ENCODE measurements around the gene ZNF705A.
A peak's percentile ranks its signal among the peaks of the same experiment; 100 is the strongest.
"Not testable (repeated sequence)": the region's sequence is repeated elsewhere in the genome, so short reads cannot be mapped to it uniquely, and the experiment has no call there.

The ZNF705A gene

DNA sequence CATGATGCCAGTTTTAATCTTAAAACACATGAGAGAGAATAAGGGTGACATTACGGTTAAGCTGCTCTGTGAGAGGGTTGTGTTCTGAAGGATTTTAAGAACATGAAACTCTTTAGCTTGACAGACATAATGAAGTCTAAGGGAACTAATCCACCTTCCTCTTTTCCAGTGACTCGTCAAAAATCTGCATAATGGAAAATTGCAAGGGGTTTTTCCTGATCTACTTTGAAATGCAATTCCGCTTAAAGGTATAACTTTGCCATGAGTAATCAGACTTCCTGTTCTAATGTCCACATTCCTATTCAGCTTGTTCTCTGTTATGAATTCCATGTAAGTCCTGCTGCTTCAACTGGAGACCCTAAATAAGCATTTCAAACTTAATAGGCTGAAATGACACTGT is at the start of gene ZNF705A:
Gene ZNF705A (plus strand): TSS at position 171 of the 400 bp plus-strand sequence. CDS start 15,611 bp downstream, outside the sequence.
- no peak for DNase-seq (ENCODE audit: low spot score)

DNA sequence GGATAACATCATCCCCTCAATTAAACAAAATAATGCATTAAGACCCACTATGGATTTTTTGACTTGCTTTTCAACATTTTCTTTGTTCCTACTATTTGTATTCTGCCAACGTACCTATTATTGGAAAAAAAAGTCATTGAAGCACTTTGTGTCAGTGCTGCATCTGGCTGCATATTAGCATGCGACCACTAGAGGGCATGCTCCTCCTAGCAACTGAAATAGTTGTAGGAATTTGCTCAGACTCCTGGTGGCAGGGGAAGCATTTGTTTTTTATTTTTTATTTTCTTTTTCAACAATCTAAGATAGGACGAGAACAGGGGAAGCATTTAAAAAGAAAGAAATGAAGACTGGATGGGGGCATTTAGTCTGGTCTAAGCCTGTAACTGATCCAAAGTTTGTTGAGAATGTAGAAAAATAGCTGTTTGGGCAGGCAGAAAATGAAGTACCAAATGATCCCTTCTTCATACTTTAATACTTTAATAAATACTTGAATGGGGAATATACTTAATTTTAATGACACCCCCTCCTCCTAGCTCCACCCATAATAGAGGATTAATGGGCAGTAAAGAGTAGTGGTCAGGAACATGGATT is 47.9 kb upstream of the ZNF705A start:
- peak; percentile 71 for DNase-seq (ENCODE audit: low spot score)

DNA sequence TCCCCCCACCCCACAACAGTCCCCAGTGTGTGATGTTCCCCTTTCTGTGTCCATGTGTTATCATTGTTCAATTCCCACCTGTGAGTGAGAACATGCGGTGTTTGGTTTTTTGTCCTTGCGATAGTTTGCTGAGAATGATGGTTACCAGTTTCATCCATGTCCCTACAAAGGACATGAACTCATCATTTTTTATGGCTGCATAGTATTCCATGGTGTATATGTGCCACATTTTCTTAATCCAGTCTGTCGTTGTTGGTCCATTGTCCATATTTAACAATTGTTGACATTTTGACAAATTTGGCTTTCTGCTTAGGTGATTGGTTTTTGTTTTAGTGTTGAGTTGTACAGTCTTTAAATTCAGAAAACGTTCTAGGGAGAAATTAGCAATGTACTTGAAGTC is 43.7 kb upstream of the ZNF705A start:
- not testable (repeated sequence) for DNase-seq (ENCODE audit: low spot score)

DNA sequence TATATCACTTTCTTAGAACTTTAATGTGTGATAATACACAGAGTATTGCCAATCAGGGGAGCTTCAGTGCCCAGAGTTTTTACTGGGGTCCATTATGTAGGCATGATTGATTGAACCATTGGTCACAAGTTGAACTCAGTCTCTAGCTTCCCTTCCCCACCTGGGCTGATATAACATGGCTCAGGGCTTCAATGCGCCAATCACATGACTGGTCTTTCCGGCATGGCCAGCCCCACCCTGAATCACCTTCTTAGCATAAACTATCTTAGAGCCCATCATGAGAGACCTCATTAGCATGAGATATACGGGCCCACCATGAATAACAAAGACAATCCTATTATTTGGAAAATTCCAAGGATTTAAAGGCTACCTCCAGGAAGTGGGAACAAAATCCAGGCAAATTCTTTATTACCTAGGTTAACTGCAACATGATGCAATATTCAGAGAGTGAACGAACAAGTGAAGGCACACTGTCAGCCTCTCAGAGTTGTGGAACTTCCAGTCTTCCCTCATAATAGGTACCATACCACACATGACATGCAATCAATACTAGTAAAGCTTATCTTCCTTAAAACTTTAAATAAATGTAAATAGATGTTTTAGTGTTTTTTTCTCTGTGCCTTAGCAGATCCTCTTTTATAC is 36.6 kb upstream of the ZNF705A start:
- DNase-seq (ENCODE audit: low spot score) = no peak

DNA sequence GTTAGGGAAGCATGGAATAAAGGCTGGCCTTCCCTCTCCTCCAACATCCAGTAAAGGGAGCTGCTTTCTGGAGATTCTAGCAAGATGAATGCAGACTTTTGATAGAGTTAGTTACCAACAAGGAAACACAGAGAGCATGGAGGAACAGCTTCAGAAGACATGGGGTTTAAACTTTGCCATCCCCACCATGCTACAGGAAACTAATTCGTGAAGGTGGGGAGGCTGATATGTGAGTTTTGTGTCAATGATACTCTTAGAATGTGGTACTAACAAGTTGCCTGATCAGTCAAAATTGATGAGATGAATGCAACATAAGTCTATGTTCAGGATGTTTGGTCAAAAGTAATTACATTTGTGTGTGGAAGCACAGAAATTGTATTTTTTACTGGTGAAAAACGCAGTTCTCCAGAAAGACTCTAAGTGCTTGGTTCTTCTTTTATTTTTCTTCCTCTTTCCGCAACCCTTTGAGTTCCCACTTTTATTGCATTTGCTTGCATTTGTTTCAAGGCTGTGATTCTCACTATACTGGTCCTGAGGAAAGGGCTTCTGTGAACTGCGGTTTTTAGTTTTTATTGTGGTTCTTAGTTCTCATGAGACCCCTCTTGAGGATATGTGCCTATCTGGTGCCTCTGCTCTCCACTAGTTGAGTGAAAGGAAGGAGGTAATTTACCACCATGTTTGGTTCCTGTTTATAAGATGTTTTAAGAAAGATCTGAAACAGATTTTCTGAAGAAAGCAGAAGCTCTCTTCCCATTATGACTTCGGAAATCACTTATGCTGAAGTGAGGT is 33.5 kb upstream of the ZNF705A start, which contains the start of gene CLEC4A:
Gene CLEC4A (plus strand): TSS at position 494 of the 789 bp plus-strand sequence. CDS start 262 bp downstream, at position 756.
- no peak for DNase-seq (ENCODE audit: low spot score)

DNA sequence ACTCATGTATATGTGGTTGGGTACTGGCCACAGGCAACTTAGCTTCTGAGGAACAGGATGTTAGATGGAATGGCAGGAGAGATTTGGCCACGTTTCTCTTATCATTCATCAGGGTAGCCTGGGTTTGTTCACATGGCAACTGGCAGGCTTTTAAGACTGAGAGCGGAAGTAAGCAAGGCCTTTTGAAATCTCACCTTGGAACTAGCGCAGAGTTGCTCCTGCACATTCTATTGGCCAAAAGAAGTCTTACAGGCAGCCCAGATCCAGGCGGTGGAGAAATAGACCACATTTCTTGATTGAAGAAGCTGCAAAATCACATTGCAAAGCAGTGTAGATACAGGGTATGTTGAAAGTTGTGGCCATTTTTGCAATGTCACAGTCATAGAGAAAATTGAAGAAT is 29.7 kb upstream of the ZNF705A start:
- DNase-seq (ENCODE audit: low spot score) = peak; percentile 1

DNA sequence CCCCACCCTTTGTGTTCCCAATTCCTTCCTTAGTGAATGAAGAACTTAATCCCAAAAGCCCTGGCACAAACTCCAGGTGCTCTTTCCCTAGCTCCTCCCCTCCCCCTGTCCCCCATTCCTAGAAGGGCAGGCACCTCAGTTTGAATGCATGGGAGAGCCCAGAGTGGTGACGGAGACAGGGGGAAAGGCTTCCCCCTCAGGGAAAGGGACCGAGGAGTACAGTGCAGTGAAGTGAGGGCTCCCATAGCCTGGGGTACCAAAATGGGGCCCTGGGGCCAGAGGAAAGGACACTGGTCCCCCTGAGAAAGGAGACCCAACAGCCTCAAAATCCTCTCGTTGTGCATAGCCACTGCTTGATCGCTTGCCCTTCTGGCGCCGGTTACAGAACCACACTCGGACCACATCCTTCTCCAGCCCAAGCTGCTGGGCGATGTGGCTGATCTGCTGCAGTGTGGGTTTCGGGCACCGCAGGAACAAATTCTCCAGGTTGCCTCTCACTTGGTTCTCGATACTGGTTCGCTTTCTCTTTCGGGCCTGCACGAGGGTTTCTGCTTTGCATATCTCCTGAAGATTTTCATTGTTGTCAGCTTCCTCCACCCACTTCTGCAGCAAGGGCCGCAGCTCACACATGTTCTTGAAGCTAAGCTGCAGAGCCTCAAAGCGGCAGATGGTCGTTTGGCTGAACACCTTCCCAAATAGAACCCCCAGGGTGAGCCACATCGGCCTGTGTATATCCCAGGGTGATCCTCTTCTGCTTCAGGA is 23.0 kb upstream of the ZNF705A start:
- not testable (repeated sequence) for DNase-seq (ENCODE audit: low spot score)

DNA sequence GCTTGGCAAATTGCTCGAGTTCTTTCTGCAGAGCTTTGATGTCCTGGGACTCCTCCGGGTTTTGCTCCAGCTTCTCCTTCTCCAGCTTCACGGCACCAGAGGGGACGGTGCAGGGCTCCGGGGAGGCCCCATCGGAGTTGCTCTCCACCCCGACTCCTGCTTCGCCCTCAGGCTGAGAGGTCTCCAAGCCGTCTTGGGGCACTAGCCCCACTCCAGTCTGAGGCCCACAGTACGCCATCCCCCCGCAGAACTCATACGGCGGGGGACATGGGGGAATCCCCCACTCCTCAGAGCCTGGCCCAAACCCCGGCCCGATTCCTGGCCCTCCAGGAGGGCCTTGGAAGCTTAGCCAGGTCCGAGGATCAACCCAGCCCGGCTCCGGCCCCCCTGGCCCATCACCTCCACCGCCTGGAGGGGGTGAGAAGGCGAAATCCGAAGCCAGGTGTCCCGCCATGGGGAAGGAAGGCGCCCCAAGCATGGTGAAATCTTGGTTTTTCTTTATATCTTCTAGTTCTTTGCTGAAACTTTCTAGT is 22.4 kb upstream of the ZNF705A start:
- not testable (repeated sequence) for DNase-seq (ENCODE audit: low spot score)

DNA sequence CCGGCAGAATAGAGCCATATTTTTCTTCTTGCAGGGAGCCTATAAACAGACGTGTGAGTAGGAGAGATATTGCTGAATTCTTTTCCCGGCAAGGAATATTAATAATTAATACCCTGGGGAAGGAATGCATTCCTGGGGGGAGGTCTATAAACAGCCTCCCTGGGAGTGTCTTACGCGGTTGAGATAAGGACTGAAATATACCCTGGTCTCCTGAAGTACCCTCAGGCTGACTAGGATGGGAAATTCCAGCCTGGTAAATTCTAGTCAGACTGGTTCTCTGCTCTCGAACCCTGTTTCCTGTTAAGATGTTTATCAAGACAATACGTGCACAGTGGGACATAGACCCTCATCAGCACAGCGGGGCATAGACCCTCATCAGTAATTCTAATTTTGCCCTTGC is 15.2 kb upstream of the ZNF705A start:
- not testable (repeated sequence) for DNase-seq (ENCODE audit: low spot score)

DNA sequence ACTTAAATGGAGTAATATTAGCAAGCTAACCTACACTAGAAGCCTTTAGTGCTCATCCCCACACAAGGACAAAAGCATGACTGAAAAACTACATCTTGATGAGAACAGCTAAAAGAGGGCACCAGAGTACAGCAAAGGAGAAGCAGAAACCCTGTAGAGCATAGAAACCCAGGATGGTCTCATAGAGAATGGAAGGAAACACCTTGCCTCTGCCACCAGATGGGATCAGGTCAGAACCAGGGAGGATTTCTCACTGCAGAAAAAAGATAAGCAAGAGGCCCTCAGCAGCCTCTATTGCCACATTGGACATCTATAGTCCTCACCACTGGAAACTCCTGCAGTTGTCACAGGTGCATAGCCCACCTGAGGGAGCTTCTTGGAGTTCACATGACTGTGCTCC is 13.6 kb upstream of the ZNF705A start:
- DNase-seq (ENCODE audit: low spot score) = no peak

DNA sequence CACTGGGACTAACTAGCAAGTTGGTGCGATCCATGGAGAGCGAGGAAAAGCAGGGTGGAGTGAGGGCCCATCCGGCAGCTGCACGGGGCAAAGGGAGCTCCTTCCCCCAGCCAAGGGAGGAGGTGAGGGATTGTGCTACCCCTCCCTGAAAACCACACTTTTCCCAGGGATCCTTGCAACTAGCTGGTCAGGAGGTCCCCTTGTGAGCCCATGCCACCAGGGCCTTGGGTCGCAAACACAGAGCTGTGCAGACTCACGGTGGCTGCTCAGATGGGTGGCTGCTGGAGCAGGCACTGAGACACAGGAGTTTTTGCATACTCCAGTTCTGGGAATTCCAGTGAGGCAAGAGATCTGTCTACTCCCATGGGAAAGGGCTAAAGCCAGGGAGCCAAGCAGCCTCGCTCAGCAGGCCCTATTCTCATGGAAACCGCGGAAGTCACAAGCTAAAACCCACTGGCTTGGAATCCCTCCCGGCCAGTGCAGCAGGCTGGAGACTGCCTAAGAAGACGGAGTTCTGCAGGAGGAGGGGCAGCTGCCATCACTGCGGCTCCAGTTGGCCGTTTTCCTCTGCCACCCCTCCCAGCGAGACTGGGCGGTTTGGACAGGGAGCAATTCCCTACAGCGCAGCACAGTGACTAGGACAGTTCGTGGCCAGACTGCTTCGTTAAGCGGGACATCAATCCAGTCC is 10.9 kb upstream of the ZNF705A start:
- no peak for DNase-seq (ENCODE audit: low spot score)

DNA sequence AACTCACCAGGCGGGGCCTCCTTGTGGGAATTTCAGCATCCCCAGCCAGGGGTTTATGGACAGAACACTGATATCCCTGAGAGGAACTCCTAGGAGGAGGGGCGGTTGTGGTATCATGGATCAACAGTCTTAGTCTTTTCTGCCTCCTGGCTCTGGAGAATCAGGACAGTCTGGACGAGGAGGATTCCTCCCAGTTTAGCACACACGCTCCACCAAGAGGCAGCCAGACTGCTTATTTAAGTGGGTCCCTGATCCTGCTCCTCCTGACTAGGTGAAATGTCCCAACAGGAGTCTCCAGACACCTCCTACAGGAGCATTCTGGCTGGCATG is 10.4 kb upstream of the ZNF705A start:
- DNase-seq (ENCODE audit: low spot score) = no peak

DNA sequence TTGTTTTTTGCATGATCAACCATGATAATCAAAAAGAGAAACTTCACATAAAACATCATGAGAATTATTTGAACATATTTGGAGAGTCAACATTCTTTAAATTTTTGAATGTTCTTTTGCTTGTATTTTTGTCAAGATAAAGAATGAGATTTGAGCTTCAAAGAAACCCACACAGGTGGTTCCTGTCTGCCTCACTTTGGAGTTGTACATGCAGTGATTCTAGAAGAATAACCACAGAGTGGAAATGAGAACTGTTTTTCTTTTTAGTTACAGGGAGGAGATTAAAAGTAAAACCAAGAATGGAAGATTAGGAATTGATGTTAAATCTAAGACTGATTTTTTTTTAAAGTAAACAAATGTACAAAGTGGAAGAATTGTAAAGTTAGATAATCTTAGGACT is 2.3 kb upstream of the ZNF705A start:
- peak; percentile 6 for DNase-seq (ENCODE audit: low spot score)

DNA sequence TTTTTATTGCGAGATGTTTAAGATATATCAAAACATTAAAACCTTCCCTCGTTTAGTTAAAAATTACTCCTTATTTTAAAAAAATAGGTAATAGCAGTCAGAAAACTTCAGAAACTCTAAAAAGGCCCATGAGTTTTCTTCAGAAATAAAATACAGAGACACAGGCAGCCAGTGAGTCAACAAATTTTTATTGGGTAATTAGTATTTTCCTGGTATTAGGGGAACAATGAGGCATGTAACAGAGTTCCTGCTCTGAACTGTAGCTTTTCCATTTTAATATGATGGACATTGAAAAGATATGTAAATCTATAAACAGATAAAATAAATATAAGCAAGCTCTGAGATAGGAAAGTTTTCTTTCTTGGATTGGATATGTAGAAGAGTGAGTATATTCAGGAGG is 399 bp upstream of the ZNF705A start:
- no peak for DNase-seq (ENCODE audit: low spot score)

DNA sequence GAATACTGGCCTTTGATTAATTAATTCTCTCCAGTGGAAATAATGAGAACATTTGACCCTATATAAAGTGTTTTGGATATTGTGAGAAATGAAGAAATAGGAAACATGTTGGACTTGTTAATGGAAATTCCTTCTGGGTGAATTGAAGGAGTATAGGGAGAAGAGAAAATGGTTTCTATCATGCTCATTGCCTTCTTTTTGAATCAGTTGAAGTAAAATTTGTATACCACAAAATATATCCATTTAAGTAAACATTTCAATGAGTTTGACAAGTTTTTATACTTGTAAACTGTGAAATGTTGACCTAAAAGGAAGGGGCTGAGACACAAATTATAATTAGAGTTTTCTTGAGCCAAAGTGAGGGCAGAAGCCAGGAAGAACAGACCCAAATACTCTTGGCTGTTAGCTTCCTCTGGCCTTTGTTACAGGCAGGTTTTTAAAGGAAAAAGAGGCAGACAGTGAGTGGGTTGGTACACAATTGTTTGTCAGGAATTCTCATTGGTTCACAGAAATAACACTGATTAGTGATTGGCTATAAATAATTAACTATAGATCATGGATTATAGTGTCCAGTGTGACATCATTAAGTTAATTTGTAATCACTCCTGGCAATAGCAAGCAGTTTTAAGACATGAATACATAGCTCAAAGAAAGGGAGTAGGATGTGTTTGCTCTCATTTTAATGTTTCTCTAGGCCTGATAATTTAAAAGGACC is 826 bp downstream of the ZNF705A start:
- DNase-seq (ENCODE audit: low spot score) = no peak

DNA sequence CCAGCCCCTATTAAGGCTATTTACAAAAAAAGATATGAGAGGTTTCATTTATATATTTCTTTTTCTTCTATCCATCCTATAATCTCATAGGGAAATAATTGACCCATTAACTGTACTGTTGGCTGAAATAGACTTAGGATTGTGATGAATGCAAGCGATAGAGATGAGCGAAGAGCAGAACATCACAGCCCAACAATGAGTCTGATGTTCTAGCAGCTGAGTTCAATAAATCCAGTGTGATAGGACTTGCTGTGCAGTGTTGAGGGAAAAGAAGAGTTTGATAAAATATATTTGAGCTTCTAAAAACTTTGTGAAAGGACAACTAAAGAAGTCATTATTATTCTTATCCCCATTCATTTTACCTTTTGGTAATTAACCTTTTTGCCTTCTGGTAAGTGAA is 16.1 kb downstream of the ZNF705A start:
- not testable (repeated sequence) for DNase-seq (ENCODE audit: low spot score)

DNA sequence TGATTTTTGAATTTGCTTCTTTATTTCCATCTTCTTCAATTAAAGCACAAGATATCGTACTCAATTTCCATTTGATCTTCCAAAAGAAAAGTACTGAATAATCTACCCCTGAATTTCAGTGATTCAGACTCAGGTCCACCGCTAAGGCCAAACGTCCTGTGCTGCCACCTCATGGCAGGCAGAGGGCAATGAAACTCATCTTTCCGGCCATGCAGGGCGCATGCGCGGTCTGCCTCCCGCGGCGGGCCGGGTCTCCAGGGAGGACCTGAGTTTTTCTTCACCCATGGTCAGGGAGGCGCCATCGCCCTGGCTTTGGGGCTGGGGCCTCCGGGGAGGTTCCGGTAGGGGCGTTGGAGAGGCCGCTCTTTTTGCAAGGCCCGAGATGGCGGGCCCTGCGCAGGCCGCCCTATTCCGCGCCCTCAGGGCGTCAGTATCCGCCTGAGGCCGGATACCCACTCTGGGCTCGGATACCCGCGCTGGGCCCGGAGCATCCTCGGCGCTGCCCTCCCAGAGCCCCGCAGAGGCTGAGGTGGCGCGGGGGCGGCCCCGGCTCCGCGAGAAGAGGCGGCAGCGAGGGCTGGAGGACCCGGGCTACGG is 23.3 kb downstream of the ZNF705A start:
- DNase-seq (ENCODE audit: low spot score) = peak; percentile 53

DNA sequence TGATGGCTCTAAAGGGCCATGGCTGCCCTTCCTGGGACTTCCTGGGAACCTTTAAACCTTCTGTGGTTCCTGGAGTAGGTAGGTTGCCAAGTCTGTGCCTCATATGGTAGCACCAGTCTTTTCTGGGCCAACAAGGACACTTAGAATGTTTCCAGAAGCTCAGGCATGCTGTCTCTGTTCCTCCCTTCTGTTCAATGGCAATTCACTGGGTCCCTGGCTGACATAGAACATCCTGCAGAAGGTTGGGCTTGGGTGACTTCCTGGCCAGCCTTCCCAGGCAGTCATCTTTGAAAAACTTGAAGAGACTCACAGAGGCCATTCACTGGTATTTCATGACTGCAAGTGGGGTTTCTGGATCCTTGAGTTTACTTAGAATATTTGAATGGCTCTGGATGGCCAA is 24.5 kb downstream of the ZNF705A start:
- DNase-seq (ENCODE audit: low spot score) = not testable (repeated sequence)

DNA sequence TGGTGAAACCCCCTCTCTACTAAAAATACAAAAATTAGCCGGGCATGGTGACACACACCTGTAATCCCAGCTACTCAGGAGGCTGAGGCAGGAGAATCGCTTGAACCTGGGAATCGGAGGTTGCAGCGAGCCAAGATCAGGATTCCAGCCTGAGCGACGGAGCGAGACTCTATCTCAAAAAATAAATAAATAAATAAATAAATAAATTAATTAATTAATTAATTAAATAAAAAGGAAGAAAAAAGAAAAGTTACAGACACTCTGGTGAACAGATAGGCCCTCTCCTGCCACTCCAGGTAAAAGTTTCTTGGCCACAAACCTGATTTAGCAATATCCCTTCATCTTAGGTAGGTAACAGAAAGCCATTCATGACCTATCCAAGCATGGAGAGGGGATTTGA is 26.1 kb downstream of the ZNF705A start:
- not testable (repeated sequence) for DNase-seq (ENCODE audit: low spot score)

DNA sequence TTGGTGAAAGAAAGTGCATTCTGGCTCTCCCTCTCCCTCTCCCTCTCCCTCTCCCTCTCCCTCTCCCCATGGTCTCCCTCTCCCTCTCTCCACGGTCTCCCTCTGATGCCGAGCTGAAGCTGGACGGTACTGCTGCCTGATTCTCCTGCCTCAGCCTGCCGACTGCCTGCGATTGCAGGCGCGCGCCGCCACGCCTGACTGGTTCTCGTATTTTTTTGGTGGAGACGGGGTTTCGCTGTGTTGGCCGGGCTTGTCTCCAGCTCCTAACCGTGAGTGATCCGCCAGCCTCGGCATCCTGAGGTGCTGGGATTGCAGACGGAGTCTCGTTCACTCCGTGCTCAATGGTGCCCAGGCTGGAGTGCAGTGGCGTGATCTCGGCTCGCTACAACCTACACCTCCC is 26.5 kb downstream of the ZNF705A start:
- DNase-seq (ENCODE audit: low spot score) = not testable (repeated sequence)
